Large intestine (tissue), 3 donors: ENCODE data around the gene NCK2. TPM values are rescaled to one million over a fixed set of nuclear protein-coding genes. Genes with fewer than 3 reads are reported as not detected.

Experiments used
- DNase-seq, 2 donors: peaks; one replicate each; pipeline versions ENCODE4 v3.0.0 to v3.0.0-alpha.2; 2013
- H3K27ac ChIP-seq: one replicate; pipeline ENCODE4 v1.5.1; 2013; ENCODE audit warnings: low read length
- H3K27me3 ChIP-seq: 2 replicates; pipeline ENCODE4 v1.6.1; 2013; ENCODE audit warnings: low read length; ENCODE audit not compliant: control insufficient read depth, insufficient read depth
- H3K36me3 ChIP-seq: 2 replicates; pipeline ENCODE4 v1.6.1; 2013; ENCODE audit warnings: low read length; ENCODE audit not compliant: control insufficient read depth, insufficient read depth
- H3K4me1 ChIP-seq: one replicate; pipeline ENCODE4 v1.6.1; 2013; ENCODE audit warnings: low read length; ENCODE audit not compliant: control insufficient read depth, insufficient read depth
- H3K4me3 ChIP-seq: one replicate; pipeline ENCODE4 v1.5.1; 2013; ENCODE audit warnings: low read length
- H3K9me3 ChIP-seq: one replicate; pipeline ENCODE4 v1.6.1; 2013; ENCODE audit warnings: mild to moderate bottlenecking, low read depth, low read length, moderate library complexity; ENCODE audit not compliant: control insufficient read depth
- WGBS: methylation state at CpG from one replicate; pipeline ENCODE4 v1.1.5; 2013; ENCODE audit warnings: low lambda C conversion rate; ENCODE audit not compliant: insufficient coverage; 5-methylcytosine and 5-hydroxymethylcytosine counted together
- polyA plus RNA-seq: library from polyadenylated mRNA; unstranded; fragments of 120-200 nt; gene quantifications from one replicate; pipeline ENCODE4 v1.2.1, GENCODE V29; 2013

NCK2 gene
- polyA plus RNA-seq, 1 donor = 58.9 TPM

- no peak overlapping the region for H3K27ac ChIP-seq
Measured at GRCh38 chr2:105879106-105879802, 134.5 kb downstream of the NCK2 start.

GRCh38 chr2:105879803-105880300, 135.1 kb downstream of the NCK2 start:
- Histone ChIP-seq H3K4me1 (no peaks in the 10 kb centered on the region), H3K27ac (no peak overlapping the region), H3K27me3 (no peaks in the 10 kb centered on the region), H3K4me3 (no peak overlapping the region), H3K9me3 (peaks cover 13% of the 10 kb centered on the region), H3K36me3 (peaks cover 67% of the 10 kb centered on the region)
- no peak for DNase-seq
- WGBS = 100% methylated on average over 3 of the region's 6 CpGs

More at GRCh38 chr2:105879106-105879802, 134.5 kb downstream of the NCK2 start:
- H3K36me3 ChIP-seq = peaks cover 62% of the 10 kb centered on the region
- H3K4me1 ChIP-seq = no peaks in the 10 kb centered on the region
- no peak overlapping the region for H3K4me3 ChIP-seq
- peaks cover 13% of the 10 kb centered on the region for H3K9me3 ChIP-seq
- H3K27me3 ChIP-seq = no peaks in the 10 kb centered on the region
- DNase-seq = no peak
- no CpG with 5 or more reads among the region's 15 CpGs for WGBS

GRCh38 chr2:105880637-105881036, 135.9 kb downstream of the NCK2 start:
- DNase-seq = no peak
- no peak overlapping the region for H3K4me3 ChIP-seq
- no peaks in the 10 kb centered on the region for H3K27me3 ChIP-seq
- H3K9me3 ChIP-seq = peaks cover 13% of the 10 kb centered on the region
- no peaks in the 10 kb centered on the region for H3K4me1 ChIP-seq
- WGBS = 100% methylated on average over 1 of the region's 6 CpGs
- H3K27ac ChIP-seq = no peak overlapping the region
- peaks cover 63% of the 10 kb centered on the region for H3K36me3 ChIP-seq

- Histone ChIP-seq H3K9me3 (peaks cover 13% of the 10 kb centered on the region), H3K4me1 (no peaks in the 10 kb centered on the region), H3K27ac (no peak overlapping the region), H3K27me3 (no peaks in the 10 kb centered on the region), H3K4me3 (no peak overlapping the region), H3K36me3 (peaks cover 58% of the 10 kb centered on the region)
- WGBS = no CpG with 5 or more reads among the region's 79 CpGs
- no peak for DNase-seq
Measured at GRCh38 chr2:105881286-105882136, 136.8 kb downstream of the NCK2 start.

GRCh38 chr2:105882341-105882740, 137.6 kb downstream of the NCK2 start:
- H3K4me1 ChIP-seq = no peaks in the 10 kb centered on the region
- 85% methylated on average over 2 of the region's 10 CpGs for WGBS

GRCh38 chr2:105882920-105883435, 138.3 kb downstream of the NCK2 start:
- no peaks in the 10 kb centered on the region for H3K4me1 ChIP-seq

More at GRCh38 chr2:105882341-105882740, 137.6 kb downstream of the NCK2 start:
- no peak overlapping the region for H3K27ac ChIP-seq
- H3K4me3 ChIP-seq = no peak overlapping the region
- H3K9me3 ChIP-seq = peaks cover 13% of the 10 kb centered on the region
- H3K36me3 ChIP-seq = peaks cover 58% of the 10 kb centered on the region
- DNase-seq = no peak
- H3K27me3 ChIP-seq = no peaks in the 10 kb centered on the region

GRCh38 chr2:105883911-105884694, 139.4 kb downstream of the NCK2 start:
- H3K9me3 ChIP-seq = peaks cover 11% of the 10 kb centered on the region
- H3K4me1 ChIP-seq = no peaks in the 10 kb centered on the region
- no peaks in the 10 kb centered on the region for H3K27me3 ChIP-seq
- peaks cover 49% of the 10 kb centered on the region for H3K36me3 ChIP-seq
- no peak overlapping the region for H3K27ac ChIP-seq
- DNase-seq = no peak
- WGBS = 100% methylated on average over 1 of the region's 11 CpGs
- no peak overlapping the region for H3K4me3 ChIP-seq

More at GRCh38 chr2:105882920-105883435, 138.3 kb downstream of the NCK2 start:
- Histone ChIP-seq H3K27ac (no peak overlapping the region), H3K9me3 (peaks cover 13% of the 10 kb centered on the region), H3K4me3 (no peak overlapping the region), H3K27me3 (no peaks in the 10 kb centered on the region), H3K36me3 (peaks cover 53% of the 10 kb centered on the region)
- no peak for DNase-seq
- 93% methylated on average over 3 of the region's 10 CpGs for WGBS

- no peak for DNase-seq
- no peak overlapping the region for H3K4me3 ChIP-seq
- H3K27ac ChIP-seq = no peak overlapping the region
- H3K4me1 ChIP-seq = no peaks in the 10 kb centered on the region
- peaks cover 47% of the 10 kb centered on the region for H3K36me3 ChIP-seq
- no CpG with 5 or more reads among the region's 1 CpG for WGBS
- no peaks in the 10 kb centered on the region for H3K27me3 ChIP-seq
- H3K9me3 ChIP-seq = peaks cover 10% of the 10 kb centered on the region
Measured at GRCh38 chr2:105885456-105885855, 140.7 kb downstream of the NCK2 start.

- DNase-seq = peak in 1 of 2 donors; percentile 19
- no CpG with 5 or more reads among the region's 1 CpG for WGBS
- Histone ChIP-seq H3K27ac (no peak overlapping the region), H3K9me3 (peaks cover 9% of the 10 kb centered on the region), H3K4me1 (no peaks in the 10 kb centered on the region), H3K4me3 (no peak overlapping the region), H3K36me3 (peaks cover 50% of the 10 kb centered on the region), H3K27me3 (no peaks in the 10 kb centered on the region)
Measured at GRCh38 chr2:105886029-105886454, 141.3 kb downstream of the NCK2 start.

GRCh38 chr2:105886687-105887086, 142.0 kb downstream of the NCK2 start:
- no CpG with 5 or more reads among the region's 2 CpGs for WGBS
- DNase-seq = no peak
- Histone ChIP-seq H3K36me3 (peaks cover 45% of the 10 kb centered on the region), H3K4me3 (no peak overlapping the region), H3K4me1 (no peaks in the 10 kb centered on the region), H3K27ac (peak overlapping the region; percentile 17), H3K27me3 (no peaks in the 10 kb centered on the region), H3K9me3 (peaks cover 3% of the 10 kb centered on the region)
